ENCODE results near the gene FANCL.
A peak's percentile ranks its signal among the peaks of the same experiment; 100 is the strongest.
"Not testable (repeated sequence)": the region's sequence is repeated elsewhere in the genome, so short reads cannot be mapped to it uniquely, and the experiment has no call there.

Gene FANCL

DNA sequence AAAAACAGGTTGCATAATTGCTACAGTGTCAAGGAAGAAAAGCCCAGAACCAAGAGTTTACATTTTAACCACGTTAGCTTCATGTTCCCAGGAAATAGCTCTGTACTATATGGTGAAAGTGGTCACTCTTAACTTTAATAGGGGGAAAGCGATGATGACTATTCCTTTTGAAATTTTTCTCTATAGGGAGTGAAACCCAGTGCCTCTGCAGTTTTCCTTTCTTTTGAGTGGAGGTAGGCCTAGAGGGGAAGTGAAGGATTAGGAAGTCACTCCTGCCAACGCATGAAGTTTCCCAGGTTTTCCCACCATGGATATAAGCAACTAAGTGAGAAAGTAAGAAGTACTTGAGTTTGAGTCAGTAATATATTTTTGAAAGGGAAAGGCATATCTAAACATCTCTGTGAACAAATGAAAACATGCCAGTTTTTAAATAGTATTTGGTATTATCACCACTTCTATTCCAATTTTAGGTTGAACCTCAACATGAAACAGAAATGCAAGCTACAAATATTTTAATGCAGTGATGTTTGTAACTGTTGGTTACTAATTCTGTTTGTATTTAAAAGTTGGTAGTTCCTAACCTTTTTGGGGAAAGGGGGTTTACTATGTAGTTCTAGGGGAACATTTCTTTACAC, 102.6 kb downstream of the FANCL start:
- no peak for FAIRE-seq

DNA sequence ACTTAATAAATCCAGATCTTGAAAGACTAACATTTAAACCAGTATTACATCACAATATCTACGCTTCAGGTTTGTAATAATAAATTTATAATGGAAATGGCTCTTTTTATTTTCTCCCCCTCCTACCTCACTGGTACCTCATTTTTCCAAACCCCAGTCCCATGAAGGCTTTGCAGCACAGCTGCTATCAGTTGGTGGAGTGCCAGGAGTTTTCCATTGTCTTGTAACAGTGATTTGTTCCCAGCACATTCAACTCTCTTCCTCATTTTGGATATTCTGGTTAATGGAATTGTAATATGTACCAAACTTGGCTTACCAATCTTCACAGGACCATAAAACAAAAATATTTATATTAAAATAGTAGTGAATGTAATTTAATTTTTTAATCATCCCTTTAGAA, 103.3 kb downstream of the FANCL start:
- FAIRE-seq = no peak

DNA sequence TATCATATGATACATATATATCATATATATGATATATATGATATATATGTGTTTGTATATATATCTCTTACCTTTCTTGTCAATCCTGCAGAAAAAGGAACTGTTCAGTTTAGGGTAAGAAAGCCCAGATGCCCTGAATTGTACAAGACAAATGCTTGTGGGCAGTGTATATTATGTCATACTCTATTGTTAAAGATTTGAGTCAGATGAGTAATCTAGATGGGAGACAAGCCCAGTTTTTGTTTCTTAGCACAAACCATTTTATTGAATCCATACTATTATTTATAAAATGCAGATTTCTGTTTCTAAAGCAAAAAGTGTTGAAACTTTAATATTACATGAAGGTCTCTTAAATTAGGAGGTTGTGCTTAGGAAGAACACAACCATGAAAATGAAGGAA, 103.9 kb downstream of the FANCL start:
- no peak for FAIRE-seq

DNA sequence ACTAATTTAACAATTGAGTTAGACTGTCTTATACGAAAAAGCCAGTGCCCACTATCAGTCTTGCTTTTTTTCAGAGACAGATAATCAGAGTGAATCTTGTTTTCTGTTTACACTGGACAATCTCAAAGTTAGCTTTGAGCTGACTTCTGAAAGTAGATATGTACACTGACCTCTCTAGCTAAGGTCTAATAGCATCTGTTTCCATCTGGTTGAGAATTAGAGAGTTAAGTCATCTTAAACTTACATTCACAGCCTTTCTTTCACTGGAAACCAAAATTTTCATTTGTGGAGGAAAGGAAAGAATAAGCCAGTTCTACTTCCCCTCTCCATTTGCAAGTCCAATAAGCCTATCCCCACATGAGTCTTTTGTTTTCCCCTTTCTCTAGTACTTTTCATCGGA, 105.3 kb downstream of the FANCL start:
- FAIRE-seq = no peak

GRCh38 chr2:58133395-58133794, 107.7 kb downstream of the FANCL start:
- FAIRE-seq = no peak

GRCh38 chr2:58131191-58132011, 109.7 kb downstream of the FANCL start:
- FAIRE-seq = peak; percentile 93

DNA sequence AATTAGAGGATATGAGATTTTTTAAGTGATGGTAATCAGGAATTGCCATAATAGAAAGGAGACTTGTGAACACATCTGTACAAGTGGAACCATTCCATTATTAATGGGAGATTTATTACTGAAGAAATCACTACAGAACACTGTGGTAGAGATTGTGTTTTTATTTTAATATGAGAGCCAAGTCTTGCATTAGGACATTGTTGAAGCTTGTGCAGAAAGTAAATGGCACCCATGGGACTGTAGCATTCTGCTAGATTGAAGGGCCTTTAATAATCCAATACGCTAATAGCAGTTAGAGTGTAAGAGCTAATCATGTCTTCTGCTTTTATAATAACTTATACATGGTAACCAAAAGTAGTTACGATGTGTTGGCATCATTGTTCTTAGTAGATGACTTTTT, 110.9 kb downstream of the FANCL start:
- FAIRE-seq = no peak

GRCh38 chr2:58127111-58127510, 114.0 kb downstream of the FANCL start:
- FAIRE-seq = peak; percentile 30

DNA sequence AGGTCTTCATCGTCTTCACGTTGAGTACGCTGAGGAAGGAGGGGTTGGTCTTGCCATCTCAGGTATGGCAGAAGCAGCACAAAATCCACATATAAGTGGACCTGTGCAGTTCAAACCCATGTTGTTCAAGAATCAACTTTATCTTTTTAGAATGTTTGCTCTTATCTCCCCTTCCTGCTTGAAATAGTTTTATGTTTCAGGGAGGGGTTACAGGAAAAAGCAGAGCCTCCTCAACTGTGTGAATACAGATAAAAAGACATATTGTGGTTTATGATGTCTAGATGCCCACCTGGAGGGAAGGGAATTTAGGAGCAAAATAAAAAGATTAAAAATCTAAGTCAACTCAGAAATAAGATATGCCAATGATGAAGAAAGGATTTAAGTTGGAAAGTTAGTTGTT, 118.6 kb downstream of the FANCL start:
- no peak for FAIRE-seq

GRCh38 chr2:58122040-58122439, 119.1 kb downstream of the FANCL start:
- no peak for FAIRE-seq

GRCh38 chr2:58120626-58121229, 120.4 kb downstream of the FANCL start:
- no peak for FAIRE-seq

DNA sequence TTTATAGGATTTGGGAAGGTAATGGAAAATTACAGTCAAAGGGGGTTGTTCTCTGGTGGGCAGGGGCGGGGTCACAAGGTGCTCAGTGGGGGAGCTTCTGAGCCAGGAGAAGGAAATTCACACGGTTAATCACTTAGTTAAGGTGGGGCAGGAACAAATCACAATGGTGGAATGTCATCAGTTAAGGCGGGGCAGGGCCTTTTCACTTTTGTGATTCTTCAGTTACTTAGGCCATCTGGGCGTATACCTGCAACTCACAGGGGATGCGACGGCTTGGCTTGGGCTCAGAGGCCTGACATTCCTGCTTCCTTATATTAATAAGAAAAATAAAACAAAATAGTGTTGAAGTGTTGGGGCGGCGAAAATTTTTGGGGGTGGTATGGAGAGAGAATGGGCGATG, 127.6 kb downstream of the FANCL start:
- not testable (repeated sequence) for FAIRE-seq

DNA sequence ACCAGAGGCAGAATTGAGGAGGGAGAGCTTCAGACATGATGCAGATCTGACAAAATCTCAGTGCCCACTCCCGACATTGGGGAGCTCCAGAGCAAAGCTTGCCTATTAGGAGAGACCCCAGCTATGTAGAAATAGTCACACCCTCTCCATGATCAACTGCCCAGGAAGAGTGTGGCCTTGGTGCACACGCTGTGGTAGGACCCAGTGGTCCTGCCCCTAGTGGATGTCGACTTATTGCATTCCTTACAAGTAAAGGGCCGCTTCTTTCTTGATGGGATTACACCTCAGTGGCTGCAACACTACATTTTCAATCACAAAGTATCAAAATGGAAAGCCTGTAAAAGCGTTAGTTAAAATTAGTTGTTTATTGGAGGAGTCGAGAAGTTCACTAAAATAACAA, 130.4 kb downstream of the FANCL start:
- no peak for FAIRE-seq

DNA sequence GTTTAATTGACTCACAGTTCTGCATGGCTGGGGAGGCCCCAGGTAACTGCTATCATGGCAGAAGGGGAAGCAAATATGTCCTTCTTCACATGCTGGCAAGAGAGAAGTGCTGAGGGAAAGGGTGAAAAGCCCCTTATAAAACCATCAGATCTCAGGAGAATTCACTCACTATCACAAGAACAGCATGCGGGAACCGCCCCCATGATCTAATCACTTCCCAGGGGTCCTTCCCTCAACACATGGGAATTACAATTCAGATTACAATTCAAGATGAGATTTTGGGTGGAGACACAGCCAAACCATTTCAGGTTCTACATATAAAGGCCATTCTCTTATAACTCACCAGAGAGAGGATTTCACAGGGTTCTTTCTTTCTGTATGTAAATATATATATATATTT, 131.6 kb downstream of the FANCL start:
- no peak for FAIRE-seq

All from G401.6 (cell line).